Hypothalamus (tissue), 51 donors: ENCODE results near the gene RABAC1.
"Not testable (repeated sequence)": the region's sequence is repeated elsewhere in the genome, so short reads cannot be mapped to it uniquely, and the experiment has no call there.

Source experiments
- DNase-seq, 51 donors: peaks; one replicate each; lab custom pipeline; 2025; lab: John Stamatoyannopoulos, UW

The RABAC1 gene

DNA sequence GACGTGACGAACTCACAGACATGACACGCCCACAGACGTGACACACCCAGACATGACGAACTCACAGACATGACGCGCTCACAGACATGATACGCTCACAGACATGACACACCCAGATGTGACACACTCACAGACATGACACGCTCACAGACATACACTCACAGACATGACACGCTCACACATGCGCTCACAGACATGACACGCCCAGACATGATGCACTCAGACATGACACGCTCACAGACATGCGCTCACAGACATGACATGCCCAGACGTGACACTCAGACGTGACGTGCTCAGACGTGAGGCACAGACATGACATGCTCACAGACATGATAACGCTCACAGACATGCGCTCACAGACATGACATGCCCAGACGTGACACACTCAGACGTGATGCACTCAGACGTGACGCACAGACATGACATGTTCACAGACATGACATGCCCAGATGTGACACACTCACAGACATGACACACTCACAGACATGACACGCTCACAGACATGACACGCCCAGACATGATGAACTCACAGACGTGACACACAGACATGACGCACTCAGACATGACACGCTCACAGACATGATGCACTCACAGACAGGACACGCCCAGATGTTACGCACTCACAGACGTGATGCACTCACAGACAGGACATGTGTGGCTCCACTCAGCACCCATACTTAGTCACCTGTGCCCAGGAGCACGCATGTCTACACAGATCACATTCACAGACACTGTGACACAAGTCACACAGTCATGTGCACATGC, 39.0 kb downstream of the RABAC1 start:
- no peak for DNase-seq

DNA sequence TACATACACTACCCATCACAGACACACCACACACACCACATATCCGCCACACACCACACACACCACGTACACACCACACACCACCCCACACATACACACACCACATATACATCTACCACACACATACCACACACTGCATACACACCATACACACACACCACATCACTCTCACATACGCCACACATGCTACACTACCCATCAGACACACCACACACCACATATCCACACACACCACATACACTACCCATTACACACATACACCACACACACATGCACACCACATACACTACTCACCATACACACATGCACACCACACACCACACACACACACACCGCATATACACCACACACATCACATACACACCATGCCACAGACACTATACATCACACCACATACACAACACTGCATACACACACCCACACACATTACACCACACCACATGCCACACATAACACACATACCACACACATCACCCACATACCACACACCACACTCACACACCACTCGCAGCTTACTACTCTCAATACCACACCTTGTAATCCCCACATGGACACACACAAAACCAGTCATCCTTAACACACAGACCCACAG, 40.4 kb downstream of the RABAC1 start:
- DNase-seq, result no peak

DNA sequence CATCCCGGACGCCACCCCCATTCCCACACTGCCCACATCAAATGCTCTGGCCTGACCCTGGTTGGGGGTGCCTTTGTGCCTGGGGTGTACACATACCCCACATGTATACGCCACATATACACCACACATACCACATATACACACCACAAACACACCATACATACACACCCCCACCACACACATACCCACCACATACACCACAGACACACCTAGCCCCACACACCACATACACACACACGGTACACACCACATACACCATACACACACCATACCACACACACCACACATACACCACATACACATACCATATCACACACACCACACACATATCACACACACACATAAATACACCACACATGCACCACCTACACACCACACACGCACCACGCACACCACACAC, 41.0 kb downstream of the RABAC1 start:
- DNase-seq, result no peak

DNA sequence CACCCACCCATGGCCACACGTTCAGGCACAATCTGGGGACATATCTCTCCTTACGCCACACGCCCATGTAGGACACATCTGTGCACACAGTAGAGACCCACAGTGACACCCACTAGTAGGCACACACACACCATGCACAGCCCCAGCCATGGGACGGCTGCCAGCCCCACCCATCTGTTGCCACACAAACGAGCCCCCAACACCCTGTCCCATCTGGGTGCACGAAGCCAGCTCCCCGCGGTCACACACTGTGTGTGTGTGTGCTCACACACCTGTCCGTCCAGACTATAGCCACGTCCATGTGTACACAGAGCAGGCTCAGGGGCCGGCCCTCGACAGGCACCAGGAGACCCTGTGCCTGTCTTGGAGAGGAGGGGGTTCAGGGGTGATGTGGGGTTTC, 41.4 kb downstream of the RABAC1 start:
- no peak for DNase-seq

DNA sequence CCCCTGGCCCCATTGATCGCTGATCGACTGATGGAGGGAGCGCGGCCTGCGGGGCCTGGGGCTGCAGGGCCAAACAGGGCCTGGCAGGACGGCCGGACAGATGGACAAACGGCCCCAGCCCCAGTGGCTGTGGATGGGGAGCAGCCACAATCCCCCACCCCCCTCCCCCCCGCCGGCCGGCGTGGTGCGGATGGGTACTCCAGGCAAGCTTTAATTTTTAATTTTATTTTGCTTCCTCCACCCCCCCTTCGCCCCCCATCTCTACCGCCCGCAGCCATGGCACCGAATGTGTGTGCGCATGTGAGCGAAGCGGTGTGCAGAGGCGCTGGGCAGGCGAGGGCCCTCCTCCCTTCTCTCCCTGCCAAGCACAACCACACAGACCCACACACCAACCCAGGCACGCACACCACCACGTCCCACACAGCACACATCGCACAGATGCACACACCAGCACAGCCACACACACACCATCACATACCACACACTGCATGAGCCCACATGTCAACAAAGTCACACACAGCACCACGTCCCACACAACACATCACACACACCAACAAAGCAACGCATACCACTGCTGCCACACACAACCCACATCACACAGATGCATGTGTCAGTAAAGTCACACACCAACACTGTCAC, 43.2 kb downstream of the RABAC1 start:
- no peak for DNase-seq

DNA sequence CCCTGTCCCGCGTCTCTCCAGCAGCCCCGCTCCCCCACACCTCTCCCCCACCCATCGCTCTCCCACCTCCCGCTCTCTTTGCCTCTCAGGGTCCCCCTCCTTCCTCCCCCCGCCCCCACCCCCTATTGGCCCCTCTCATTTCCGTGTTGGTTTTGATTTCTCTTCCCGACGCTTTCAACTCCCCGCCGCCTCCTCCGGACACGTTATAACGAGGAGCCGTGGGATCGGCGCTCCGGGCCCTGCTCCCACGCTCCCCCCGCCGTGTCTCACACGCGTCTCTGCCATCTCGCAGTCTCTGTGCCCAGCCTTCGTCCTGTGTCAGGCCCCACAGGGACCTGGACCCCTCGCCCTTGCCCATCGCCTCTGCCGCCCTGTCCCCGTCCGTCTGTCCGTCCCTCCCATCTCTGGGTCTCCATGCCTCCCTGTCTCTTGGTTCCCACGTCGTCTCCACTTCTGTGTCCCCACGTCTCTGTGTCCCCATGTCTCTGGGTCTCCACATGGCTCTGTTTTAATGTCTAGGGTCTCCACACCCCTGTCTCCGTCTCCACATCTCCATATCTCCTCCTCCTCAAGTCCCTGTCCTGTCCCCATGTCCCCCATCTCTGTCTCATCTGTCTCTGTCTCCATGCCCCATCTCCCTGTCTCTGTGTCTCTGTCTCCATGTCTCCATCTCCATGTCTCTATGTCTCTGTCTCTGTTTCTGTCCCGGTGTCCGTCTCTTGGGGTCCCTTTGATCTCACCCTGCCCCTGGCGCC, 43.9 kb downstream of the RABAC1 start:
- DNase-seq, result no peak

DNA sequence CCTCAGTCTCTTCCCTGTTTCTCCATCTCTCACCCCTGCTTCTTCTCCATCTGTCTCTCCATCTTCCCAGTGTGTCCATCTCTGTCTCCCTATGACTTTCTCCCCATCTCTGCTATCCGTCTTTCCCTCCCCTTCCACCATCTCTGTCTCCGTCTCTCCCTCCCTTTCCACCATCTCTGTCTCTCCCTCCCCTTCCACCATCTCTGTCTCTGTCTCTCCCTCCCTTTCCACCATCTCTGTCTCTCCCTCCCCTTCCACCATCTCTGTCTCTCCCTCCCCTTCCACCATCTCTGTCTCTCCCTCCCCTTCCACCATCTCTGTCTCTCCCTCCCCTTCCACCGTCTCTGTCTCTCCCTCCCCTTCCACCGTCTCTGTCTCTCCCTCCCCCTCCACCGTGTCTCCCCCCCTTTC, 44.7 kb downstream of the RABAC1 start:
- not testable (repeated sequence) for DNase-seq

DNA sequence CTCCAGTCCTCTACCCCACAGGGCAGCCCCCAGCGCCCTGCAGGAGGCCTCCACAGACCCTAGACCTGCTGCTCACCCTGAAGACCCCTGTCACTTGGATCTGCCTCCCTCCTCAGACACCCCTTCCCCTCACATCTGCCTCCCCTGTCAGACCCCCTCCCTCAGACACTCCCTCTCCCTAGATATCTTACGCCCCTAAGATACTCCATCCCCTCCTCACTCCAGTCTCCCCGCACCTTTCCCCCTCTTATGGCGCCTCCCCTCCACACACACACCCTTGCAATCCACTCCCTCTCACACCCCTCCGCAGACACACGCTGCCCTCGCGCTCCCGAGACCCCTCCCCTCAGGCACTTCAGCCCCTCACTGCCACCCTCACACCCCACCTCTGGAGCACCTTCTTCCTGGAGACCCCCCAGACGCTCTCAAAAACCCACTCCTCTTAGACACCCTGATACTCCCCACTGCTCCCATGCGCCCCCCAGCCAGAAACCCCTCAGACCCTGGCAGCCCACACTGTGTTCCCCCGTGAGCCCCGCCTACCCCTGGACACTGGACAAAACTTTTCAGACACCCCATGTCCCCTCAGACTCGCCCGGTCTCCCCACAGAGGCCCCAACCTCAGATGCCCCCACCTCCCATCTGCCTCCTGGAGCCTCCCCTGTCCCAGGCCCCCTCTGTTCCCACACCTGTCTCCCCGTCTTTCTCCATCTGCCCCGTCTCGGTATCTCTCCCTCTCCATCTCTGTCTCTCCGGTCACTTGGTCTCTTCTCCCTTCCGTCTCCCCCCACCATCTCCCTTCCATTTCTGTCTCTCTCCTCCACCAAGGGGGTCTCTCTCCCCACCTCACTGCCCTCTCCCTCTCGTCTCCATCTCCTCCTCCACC, 45.3 kb downstream of the RABAC1 start:
- no peak for DNase-seq

DNA sequence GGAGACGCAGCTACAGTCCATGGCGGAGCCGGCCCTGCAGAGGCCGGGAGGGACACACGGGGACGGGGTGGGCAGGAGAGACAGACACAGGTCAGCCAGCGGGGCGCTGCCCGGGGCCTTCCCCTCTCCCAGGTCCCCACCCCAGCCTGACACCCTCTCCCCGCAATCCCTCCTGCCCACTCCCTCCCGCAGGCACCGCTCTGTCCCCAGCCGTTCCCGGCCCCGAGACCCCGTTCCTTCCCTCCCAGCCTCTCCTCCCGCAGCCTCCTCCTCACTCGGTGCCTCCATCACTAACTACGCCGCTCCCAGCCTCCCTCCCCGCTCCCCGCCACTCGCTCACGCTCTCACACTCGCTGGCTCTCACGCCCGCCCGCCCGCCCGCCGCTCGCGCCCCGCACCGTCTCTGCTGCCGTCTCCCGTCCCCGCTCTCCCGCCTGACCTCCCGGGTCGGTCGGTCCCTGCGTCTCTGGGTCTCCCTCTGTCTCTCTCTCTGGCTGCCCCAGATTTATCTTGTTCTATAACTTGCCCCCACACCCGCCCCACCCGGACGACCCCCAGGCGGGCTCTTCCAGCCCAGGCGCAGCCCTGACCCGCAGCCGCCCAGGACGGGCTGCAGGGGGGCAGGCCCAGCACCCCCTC, 46.1 kb downstream of the RABAC1 start:
- no peak for DNase-seq

DNA sequence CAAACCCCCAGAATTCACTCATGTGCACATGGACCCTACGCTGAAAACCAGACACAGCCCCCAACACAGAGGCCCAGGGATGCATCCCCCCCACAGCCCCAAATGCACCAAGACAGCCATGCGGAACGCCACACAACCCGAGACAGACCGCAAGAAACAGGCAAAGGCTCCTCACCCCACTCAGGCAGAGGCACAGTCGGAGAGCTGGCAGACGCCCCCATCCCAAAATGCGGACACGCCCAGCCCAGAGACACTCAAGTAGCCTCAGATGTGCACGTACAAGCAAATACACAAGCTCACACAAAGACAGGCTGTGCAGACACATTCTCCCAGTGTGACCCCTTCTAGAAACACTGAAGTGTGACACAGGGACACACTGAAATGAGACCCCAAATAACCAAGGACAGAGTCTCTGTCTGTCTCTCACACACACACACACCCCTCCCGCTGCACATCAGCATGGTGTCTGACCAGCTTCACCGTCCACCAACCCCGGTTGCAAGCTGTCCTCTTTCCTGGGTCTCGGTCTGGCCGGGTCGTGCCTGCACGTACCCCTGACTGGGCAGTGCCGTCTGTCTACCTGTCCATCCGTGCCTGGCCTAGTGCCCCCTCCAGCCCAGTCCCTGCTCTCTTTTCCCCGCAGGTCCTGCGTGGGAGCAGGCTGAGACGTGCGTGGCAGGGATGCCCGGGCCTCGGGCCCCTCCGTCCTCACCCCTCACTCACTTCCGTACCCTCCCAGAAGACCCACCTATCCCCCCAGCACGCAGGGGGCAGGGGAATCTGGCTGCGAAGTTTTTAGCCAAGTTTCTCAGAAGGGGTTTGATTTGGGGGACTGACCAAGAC, 47.0 kb downstream of the RABAC1 start:
- no peak for DNase-seq

DNA sequence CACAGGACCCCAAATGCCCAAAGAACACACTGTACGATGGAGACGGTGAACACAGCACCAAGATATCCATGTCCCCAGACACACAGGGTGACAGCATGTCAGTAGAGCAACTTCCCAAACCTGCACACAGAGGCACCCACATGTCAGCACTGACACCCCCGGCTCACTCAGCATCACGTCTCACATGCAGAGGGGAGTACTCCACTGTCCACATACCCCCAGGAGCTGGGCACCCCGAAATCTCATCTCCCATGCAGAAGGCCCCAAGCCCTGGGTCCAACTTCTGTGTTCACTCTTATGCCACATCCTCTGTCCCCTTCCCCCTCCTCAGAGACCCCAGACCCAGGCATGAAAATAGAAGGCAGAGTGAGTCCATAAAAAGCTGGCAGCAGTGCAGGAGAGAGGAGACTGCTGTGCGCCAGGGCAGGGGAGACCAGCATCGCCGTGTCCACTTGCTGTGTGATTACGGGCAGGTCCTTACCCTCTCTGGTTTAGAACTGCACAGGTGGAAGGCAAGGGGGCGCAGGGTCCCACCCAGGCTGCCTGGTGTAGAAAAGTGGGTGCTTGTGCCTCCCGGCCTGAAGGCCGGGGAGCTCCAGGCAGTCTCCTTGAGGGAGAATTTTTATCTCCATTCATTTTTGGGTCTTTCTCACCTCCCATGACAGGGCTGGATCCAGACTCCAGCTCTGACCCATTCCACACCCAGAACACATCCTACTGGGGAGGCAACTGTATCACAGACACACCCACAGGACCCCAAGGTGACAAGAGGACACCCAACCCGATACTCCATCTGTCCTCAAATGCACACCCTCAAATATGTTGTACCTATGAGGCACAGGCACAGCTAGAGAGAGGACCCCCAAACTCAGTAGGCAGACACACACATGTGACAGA, 47.9 kb downstream of the RABAC1 start:
- no peak for DNase-seq

DNA sequence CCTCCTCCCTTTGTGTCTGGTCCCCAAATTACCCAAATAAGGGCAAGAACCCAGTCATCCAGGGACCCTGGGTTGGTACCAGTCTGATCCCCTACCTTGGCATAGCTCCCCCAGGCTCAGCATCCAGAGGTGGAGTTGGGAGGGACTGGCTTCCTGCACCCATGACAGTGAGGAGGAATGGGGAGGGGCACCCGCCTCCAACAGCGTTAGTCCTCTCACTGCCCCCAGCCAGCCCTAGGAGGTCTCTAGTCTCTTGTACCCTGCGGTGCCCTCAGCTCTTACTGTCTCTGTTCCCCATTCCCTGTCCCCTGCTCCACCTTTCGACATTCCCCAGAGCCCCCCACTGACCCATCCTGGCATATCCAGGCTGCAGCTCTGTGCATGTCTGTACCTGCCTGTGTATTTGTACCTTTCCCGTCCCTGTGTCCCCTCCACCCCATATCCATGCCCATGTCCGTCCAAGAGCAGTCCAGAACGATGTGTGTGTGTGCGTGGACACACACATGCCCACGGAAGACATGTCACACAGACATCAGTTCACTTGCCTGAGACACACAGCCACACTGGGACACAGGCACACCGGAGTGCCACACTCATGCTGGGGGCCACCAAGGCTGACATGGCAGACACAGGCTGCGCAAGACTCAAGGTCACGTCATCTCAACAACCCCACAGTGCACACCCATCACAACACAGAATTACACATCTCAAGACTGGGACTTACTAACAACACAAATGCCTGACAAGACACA, 48.7 kb downstream of the RABAC1 start:
- no peak for DNase-seq

DNA sequence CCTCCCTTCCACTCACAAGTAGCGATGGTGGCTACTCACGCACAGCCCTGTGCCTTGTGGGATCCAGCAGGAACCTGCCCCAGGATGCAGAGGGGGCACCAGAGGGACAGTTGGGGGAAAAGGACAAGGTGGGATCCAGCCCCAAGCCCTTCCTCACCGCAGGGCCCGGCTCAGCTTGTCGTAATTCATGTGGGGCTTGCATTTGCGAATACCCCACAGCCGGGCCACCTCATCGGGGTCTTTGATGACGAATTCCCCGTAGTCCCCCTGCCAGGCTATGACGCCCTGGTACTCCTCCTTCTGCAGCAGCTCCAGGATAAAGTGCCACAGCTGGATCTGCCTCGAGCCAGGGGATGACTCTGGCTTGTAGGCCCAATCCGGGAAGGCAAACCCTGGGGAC, 49.4 kb downstream of the RABAC1 start:
- DNase-seq, result no peak

DNA sequence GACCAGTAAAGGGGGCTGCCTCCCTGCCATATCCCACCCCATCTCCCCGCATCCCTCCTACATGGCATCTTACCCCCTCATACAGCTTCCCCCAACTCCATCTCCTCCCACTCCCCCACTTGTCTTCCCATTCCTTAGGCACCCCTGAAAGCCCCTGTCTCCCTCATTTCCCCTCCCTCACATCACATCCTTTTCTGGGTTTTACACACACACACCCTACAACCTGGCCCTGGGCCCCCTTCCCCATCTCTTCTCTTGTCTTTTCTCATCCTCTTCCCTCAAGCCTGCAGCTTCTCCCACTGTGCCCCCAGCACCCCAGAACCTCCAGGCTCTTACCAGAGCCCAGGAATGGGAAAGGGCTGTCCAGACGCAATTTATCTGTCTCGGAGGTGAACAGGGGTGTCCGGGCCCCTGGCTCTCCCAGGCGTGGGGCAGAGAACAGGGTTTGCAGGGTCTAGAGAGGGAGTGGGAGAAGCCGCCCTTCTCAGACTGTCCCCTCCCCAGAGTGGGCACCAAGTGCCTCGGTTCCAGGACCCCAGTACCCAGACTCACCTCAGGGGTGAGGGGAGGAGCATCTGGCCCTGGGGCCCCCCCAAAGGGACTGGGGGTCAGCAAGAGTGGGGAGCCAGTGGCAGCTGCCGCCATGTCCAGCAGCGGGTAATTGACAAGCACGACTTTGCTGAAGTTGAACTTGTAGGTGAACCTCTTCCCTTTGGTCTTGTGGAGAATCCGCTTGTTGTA, 50.2 kb downstream of the RABAC1 start:
- no peak for DNase-seq

DNA sequence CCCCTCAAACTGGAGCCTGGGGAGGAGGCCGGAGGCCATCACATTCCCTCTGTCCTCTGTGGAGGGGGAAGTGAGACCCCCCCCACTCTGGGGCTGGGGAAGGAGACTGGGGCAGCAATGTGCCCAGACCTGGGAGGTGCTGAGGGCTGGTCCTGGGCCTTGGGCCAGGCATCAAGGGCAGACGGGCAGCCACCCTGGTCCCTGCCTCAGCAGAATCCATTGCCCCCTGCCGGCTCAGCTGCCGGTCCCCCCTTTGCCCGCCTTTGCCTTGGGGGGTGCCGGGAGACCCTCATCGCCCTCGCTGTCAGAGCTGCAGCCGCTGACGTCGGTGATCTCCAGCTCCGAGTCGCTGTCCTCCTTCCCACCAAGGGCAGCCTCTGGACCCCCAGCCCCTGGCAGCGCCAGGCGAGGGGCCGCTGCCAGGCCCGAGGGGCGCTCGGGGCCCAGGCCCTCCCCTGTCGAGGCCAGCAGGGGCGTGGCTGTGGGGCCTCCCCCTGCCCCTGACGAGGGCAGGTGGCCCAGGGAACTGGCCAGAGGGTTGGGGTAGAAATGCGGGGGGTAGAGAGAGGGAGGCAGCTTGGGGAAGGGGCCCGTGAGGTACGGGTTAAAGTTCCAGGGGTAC, 51.0 kb downstream of the RABAC1 start:
- no peak for DNase-seq
